Breast epithelium (tissue), 4 donors: ENCODE measurements around the gene GATM. TPM values are rescaled to one million over a fixed set of nuclear protein-coding genes. Genes with fewer than 3 reads are reported as not detected.

Experiments used
- DNase-seq, 2 donors: peaks; one replicate each; pipeline ENCODE4 v3.0.0-alpha.2; 2019; ENCODE audit warnings: low spot score in 2 of 2
- H3K27ac ChIP-seq, 2 donors: fragments of 200-600 bp; sonication (generic) in 1 of 2; one replicate each; pipeline ENCODE4 v1.5.1; 2016 to 2019; ENCODE audit warnings: mild to moderate bottlenecking in 1 of 2
- H3K27me3 ChIP-seq, 2 donors: fragments of 200-600 bp; sonication (generic) in 1 of 2; one replicate each; pipeline versions ENCODE4 v1.5.1 to v1.6.0; 2017 to 2019; ENCODE audit warnings: control low read depth in 1 of 2, mild to moderate bottlenecking in 1 of 2
- H3K36me3 ChIP-seq: fragments of 200-600 bp; one replicate; pipeline ENCODE4 v1.5.1; 2019
- H3K4me1 ChIP-seq, 2 donors: fragments of 200-600 bp; sonication (generic); one replicate each; pipeline ENCODE4 v1.5.1; 2016 to 2019; ENCODE audit warnings: control low read depth in 1 of 2
- H3K4me3 ChIP-seq, 3 donors: fragments of 200-600 bp; sonication (generic); 1 replicate in 2 of 3; 2 replicates in 1 of 3; pipeline ENCODE4 v1.5.1; 2016 to 2019; ENCODE audit warnings: mild to moderate bottlenecking in 3 of 3, moderate library complexity in 2 of 3
- H3K9me3 ChIP-seq, 2 donors: fragments of 200-600 bp; sonication (generic) in 1 of 2; one replicate each; pipeline ENCODE4 v1.5.1; 2016 to 2019; ENCODE audit warnings: control low read depth in 1 of 2
- POLR2A ChIP-seq: fragments of 450-650 bp; IDR thresholded peaks from one replicate; pipeline ENCODE4 v1.6.1; 2016; ENCODE audit warnings: antibody characterized with exemption, mild to moderate bottlenecking, moderate library complexity
- POLR2AphosphoS5 ChIP-seq, 3 donors: sonication (generic); formaldehyde crosslinking; IDR thresholded peaks; one replicate each; pipeline ENCODE4 v1.6.1; 2017; ENCODE audit warnings: antibody characterized with exemption in 3 of 3
- intact Hi-C: fragments of 100-400 bp; cut with DNase I; formaldehyde crosslinking; loops from one replicate; pipeline ENCODE4 v1.15.1; 2023; ENCODE audit warnings: low total_unique reads
- total RNA-seq, 3 donors: library from RNA; depleted of rRNA; stranded (reverse); fragments of >200 nt; gene quantifications; one replicate each; pipeline ENCODE4 v1.1.0, GENCODE V29; 2016
- TF ChIP-seq, protein P1 (sequence below), 3 donors: fragments of 450-650 bp; IDR thresholded peaks; one replicate each; pipeline ENCODE4 v1.5.1; 2016 to 2017; ENCODE audit warnings: antibody characterized with exemption in 3 of 3, mild to moderate bottlenecking in 3 of 3, moderate library complexity in 3 of 3

GATM gene, protein sequence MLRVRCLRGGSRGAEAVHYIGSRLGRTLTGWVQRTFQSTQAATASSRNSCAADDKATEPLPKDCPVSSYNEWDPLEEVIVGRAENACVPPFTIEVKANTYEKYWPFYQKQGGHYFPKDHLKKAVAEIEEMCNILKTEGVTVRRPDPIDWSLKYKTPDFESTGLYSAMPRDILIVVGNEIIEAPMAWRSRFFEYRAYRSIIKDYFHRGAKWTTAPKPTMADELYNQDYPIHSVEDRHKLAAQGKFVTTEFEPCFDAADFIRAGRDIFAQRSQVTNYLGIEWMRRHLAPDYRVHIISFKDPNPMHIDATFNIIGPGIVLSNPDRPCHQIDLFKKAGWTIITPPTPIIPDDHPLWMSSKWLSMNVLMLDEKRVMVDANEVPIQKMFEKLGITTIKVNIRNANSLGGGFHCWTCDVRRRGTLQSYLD
- total RNA-seq: 10 to 100 TPM in 2 of 3 donors, 1 to 10 TPM in 1; 8.8 to 31.5 (median 22.8) TPM

GRCh38 chr15:45378149-45378912 lies at the start of gene GATM:
Gene GATM, minus strand, starts transcription at chr15:45378544. Its CDS starts 91 bp downstream, at chr15:45378453.
- intact Hi-C loops: no loop called here
- peak; percentile 61 to 79 for DNase-seq
- peaks cover 0 to 4% of the 10 kb centered on the region in 2 donors for H3K4me1 ChIP-seq
- H3K27ac ChIP-seq: peak within 1 kb of the TSS; percentile 78 to 83
- H3K9me3 ChIP-seq: no peaks in the 10 kb centered on the region
- no peaks in the 10 kb centered on the region for H3K36me3 ChIP-seq
- TF ChIP-seq, protein P1, sequence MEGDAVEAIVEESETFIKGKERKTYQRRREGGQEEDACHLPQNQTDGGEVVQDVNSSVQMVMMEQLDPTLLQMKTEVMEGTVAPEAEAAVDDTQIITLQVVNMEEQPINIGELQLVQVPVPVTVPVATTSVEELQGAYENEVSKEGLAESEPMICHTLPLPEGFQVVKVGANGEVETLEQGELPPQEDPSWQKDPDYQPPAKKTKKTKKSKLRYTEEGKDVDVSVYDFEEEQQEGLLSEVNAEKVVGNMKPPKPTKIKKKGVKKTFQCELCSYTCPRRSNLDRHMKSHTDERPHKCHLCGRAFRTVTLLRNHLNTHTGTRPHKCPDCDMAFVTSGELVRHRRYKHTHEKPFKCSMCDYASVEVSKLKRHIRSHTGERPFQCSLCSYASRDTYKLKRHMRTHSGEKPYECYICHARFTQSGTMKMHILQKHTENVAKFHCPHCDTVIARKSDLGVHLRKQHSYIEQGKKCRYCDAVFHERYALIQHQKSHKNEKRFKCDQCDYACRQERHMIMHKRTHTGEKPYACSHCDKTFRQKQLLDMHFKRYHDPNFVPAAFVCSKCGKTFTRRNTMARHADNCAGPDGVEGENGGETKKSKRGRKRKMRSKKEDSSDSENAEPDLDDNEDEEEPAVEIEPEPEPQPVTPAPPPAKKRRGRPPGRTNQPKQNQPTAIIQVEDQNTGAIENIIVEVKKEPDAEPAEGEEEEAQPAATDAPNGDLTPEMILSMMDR (IDR thresholded peaks at IDR 0.05): peak in 2 of 3 donors; percentile 48 to 61
- no peak for TF ChIP-seq POLR2A
- H3K4me3 ChIP-seq: peak within 1 kb of the TSS; percentile 56 to 81 (median 71)
- H3K27me3 ChIP-seq: no peaks in the 10 kb centered on the region

DNA sequence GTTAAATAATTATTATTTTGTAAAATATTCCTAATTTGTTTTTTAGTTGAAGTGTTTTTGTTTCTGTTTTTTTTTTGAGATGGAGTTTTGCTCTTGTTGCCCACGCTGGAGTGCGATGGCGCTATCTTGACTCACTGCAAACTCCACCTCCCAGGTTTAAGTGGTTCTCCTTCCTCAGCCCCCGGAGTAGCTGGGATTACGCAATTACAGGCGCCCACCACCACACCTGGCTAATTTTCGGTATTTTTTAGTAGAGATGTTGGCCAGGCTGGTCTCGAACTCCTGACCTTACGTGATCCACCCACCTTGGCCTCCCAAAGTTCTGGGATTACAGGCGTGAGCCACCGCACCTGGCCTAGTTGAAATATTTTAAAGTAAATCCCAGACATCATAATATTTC lies 48.7 kb upstream of the GATM start:
- H3K27me3 ChIP-seq: no peaks in the 10 kb centered on the region
- H3K4me3 ChIP-seq: no peak overlapping the region
- no peak for DNase-seq
- intact Hi-C loops: loop anchor here (1.0 kb wide), 1 partner anchor 8 kb away; no protein-coding TSS in a partner anchor
- TF ChIP-seq, protein P1 (IDR thresholded peaks at IDR 0.05): no peak
- TF ChIP-seq POLR2AphosphoS5 (IDR thresholded peaks at IDR 0.05) (no peak), POLR2A (no peak)
- peaks cover 0 to 4% of the 10 kb centered on the region in 2 donors for H3K4me1 ChIP-seq
- H3K9me3 ChIP-seq: no peaks in the 10 kb centered on the region
- H3K27ac ChIP-seq: no peak overlapping the region
- H3K36me3 ChIP-seq: no peaks in the 10 kb centered on the region

DNA sequence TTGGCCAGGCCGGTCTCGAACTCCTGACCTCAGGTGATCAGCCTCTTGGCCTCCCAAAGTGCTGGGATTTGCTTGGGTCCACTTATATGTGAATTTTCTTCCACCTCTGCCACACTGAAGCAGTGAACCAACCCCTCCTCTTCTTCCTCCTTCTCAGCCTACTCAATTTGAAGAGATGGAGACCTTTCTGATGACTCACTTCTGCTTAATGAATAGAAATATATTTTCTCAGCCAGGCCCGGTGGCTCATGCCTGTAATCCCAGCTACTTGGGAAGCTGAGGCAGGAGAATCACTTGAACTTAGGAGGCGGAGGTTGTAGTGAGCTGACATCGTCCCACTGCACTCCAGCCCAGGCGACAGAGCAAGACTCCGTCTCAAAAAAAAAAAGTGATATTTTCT lies 46.8 kb upstream of the GATM start:
- Histone ChIP-seq H3K36me3 (peaks cover 3% of the 10 kb centered on the region), H3K4me1 (no peaks in the 10 kb centered on the region), H3K9me3 (no peaks in the 10 kb centered on the region), H3K27ac (no peak overlapping the region), H3K27me3 (no peaks in the 10 kb centered on the region), H3K4me3 (no peak overlapping the region)
- intact Hi-C loops: no loop called here
- DNase-seq: no peak
- no peak for TF ChIP-seq POLR2A
- TF ChIP-seq POLR2AphosphoS5 (IDR thresholded peaks at IDR 0.05): no peak
- TF ChIP-seq, protein P1 (IDR thresholded peaks at IDR 0.05): no peak

- Histone ChIP-seq H3K36me3 (peaks cover 3% of the 10 kb centered on the region), H3K27ac (no peak overlapping the region), H3K4me1 (no peaks in the 10 kb centered on the region), H3K9me3 (no peaks in the 10 kb centered on the region), H3K27me3 (no peaks in the 10 kb centered on the region), H3K4me3 (no peak overlapping the region)
- intact Hi-C loops: no loop called here
- no peak for DNase-seq
- TF ChIP-seq POLR2A: no peak
- TF ChIP-seq, protein P1 (IDR thresholded peaks at IDR 0.05): no peak
- no peak for TF ChIP-seq POLR2AphosphoS5 (IDR thresholded peaks at IDR 0.05)
These were observed 46.1 kb upstream of the GATM start for GRCh38 chr15:45424429-45424828.
